Ureter (tissue), 1 donor: ENCODE measurements around the gene B3GNT8. TPM values are rescaled to one million over a fixed set of nuclear protein-coding genes. Genes with fewer than 3 reads are reported as not detected.
"Not testable (repeated sequence)": the region's sequence is repeated elsewhere in the genome, so short reads cannot be mapped to it uniquely, and the experiment has no call there.

Experiments used
- DNase-seq: peaks from one replicate; pipeline ENCODE4 v3.0.0-alpha.2; 2020; ENCODE audit warnings: low spot score
- total RNA-seq: library from RNA; stranded (reverse); gene quantifications from one replicate; pipeline ENCODE4 v1.2.4, GENCODE V29; 2023
- donor health status: DM: yes; HTN: yes; CAD: no.

B3GNT8 gene
- total RNA-seq, 1 donor from 2014 or later = 4.6 TPM

GRCh38 chr19:41436674-41436951 lies 9.4 kb upstream of the B3GNT8 start:
- DNase-seq = no peak

GRCh38 chr19:41435936-41436673 lies 8.9 kb upstream of the B3GNT8 start:
- no peak for DNase-seq

- not testable (repeated sequence) for DNase-seq
Observed at GRCh38 chr19:41435376-41435775, 8.2 kb upstream of the B3GNT8 start.

- no peak for DNase-seq
Observed at GRCh38 chr19:41434450-41434849, 7.3 kb upstream of the B3GNT8 start.

GRCh38 chr19:41433171-41433570 lies 6.0 kb upstream of the B3GNT8 start:
- DNase-seq = no peak

GRCh38 chr19:41431426-41432386 lies 4.5 kb upstream of the B3GNT8 start:
- no peak for DNase-seq

- DNase-seq = no peak
Observed at GRCh38 chr19:41430922-41431321, 3.7 kb upstream of the B3GNT8 start.

- DNase-seq = no peak
Observed at GRCh38 chr19:41428481-41428859, 1.3 kb upstream of the B3GNT8 start.

GRCh38 chr19:41427647-41428480 lies 690 bp upstream of the B3GNT8 start:
- DNase-seq = peak; percentile 75

- no peak for DNase-seq
Observed at GRCh38 chr19:41426116-41426841, 895 bp downstream of the B3GNT8 start.

GRCh38 chr19:41425174-41426115 lies 1.7 kb downstream of the B3GNT8 start:
- DNase-seq = no peak

- DNase-seq = no peak
Observed at GRCh38 chr19:41424335-41425173, 2.6 kb downstream of the B3GNT8 start.

- no peak for DNase-seq
Observed at GRCh38 chr19:41422955-41423354, 4.2 kb downstream of the B3GNT8 start.

- DNase-seq = no peak
Observed at GRCh38 chr19:41422456-41422855, 4.7 kb downstream of the B3GNT8 start.

- no peak for DNase-seq
Observed at GRCh38 chr19:41421973-41422372, 5.2 kb downstream of the B3GNT8 start.

- no peak for DNase-seq
Observed at GRCh38 chr19:41421314-41421713, 5.9 kb downstream of the B3GNT8 start.

- no peak for DNase-seq
Observed at GRCh38 chr19:41420101-41420880, 6.9 kb downstream of the B3GNT8 start.

GRCh38 chr19:41416194-41416674 lies 10.9 kb downstream of the B3GNT8 start:
- DNase-seq = no peak
